ENCODE results near the gene SLAMF9. TPM values are rescaled to one million over a fixed set of nuclear protein-coding genes. Genes with fewer than 3 reads are reported as not detected.

Gene SLAMF9
- total RNA-seq, result 0.28 and 0.46 TPM in 2 replicates

DNA sequence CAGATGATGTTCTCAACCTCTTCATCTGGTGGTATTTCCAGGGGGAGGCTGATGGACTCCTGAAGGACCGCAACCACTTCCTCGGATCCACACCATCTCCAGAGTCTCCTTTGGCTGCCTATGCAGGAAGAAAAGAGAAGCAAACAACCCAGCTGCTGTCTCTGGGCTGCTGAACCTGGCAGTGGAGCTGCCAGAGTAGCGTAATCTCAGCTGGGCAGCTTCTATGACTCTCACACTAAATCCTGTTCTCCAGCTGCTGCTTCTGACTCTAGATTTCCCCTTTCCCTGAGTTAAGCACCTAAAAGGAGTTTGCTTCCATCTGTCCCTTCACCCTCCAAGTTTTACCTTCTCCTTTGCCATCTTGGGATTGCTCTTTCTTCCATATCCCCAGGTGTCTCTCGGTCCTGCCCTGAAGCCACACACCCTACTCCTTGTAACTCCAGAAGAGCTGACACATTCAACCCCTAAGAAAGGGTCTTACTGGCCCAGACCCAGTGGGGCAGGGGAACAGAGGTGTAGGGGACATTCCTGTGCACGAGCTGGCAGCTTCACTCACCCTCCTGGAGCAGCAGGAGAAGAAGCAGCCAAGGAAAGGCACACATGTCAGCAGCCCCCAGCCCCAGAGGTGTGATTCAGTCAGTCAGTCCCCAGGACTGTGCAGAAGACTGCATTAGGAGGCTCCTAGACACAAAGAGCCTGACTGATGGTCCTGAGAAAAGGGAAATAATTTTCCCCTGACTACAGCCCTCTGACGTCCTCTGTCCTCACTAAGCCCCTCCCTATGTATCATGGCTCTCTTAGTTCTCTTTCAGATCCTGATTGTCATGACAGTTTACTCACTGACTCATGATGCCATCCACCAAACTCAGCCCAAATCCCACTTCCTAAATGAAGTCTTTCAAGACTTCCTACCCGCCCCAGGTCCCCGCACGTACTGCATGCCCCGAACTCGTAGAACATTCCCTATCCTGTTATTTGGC, at the start of gene SLAMF9:
TSS of gene SLAMF9 (minus strand) at position 702 of the 980 bp plus-strand sequence. CDS start at position 602, 100 bp downstream.

DNA sequence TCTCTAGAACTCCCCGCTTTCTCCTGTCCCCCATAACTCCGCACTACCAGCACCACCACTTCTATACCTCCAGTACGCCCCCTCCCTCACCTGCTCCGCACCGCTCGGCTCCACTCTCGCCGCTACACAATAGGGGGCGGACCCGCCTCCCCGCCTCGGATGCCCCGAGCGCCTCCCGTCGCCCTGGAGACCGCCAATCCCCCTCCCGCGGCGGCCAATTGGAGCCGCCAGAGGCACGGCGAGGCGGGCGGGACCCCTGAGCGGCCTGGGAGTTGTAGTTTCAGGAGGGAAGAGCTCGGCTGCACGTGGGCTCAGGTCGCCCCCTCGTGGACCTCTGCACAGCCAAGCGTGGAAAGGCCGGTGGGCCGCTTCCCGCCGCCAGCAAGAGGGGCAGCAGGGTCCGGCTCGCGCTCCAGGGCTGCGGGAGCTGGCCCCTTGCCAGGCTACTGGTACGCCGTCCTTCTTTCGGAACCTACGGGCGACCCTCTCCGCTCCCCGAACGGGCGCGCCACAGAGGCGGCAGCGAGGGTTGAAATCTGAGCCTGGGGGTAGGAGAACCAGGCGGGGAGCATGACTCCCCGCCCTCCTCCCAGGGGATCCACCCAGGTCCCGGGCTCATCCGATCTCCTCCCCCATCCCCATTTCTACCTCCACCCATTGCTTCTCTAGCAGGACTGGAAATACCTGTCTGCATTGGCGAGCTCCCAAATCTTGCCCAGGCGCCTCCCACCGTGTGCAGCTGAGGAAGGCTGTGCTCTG, 8.4 kb downstream of the SLAMF9 start, which contains the start of gene IGSF9:
TSS of gene IGSF9 (minus strand) at position 131 of the 759 bp plus-strand sequence. CDS start 2,159 bp downstream, outside the sequence.

DNA sequence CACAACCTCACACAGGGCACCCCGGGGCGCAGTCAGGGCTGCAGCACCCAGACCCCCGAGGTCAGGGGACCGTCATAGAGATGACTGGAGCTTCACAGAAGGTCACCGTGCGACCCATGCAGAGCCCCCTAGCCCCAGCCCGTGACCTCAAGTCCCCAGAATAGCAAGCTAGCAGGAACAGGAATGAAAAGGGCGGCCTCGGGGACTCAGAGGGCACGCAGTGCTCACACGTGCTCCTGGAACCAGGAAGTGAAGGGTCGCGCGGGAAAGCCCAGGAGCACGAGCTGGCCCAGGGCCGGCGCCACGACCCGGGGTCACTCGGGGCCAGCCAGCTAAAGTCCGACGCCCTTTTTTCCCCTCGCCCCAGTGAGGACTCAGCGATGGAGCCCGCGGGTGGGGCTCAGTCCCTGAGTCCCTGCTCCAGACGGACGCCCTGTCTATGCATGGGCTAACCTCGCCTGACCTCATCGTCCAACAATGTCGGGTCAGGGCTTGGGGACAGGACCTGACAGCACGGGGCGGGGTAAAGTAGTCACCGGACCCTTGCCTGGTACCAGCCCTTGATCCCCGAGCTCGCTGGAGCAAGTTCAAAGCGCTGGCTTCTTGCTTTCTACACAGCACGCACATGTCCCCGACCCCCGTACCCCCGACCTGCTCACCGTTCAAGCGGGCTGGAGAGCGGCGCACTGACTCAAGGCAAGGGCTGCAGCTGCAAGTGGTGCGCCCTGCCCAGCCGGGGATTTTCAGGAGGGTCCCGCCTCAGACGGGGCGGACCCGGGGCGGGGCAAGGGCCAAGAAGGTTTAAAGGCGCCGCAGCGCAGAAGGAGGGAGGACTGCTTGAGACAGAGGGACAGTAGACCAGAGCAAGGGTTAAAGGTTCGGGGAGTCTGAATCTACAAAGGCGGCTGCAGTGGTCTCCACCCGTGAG, 29.0 kb downstream of the SLAMF9 start, which contains the start of gene TAGLN2:
TSS of gene TAGLN2 (minus strand) at position 717 of the 928 bp plus-strand sequence. CDS start 4,998 bp downstream, outside the sequence.

Other genes with a start within 250 kb of the SLAMF9 start
- gene CRP, start 239.6 kb downstream of the SLAMF9 start, total RNA-seq, result not detected in 2 replicates
- gene DUSP23, start 173.3 kb downstream of the SLAMF9 start, total RNA-seq, result 10.5 and 12.0 TPM in 2 replicates
- not detected in 2 replicates for gene FCRL6, start 151.9 kb downstream of the SLAMF9 start, total RNA-seq
- not detected in 2 replicates for gene SLAMF8, start 127.4 kb downstream of the SLAMF9 start, total RNA-seq
- not detected in 2 replicates for gene VSIG8, start 91.6 kb downstream of the SLAMF9 start, total RNA-seq
- gene CFAP45, start 54.1 kb downstream of the SLAMF9 start, total RNA-seq, result 0.46 and 0.85 TPM in 2 replicates
- gene TAGLN2, start 28.7 kb downstream of the SLAMF9 start, total RNA-seq, result 134 and 204 TPM in 2 replicates
- under 0.01 TPM in 1 of 2 replicates, not detected in the other for gene IGSF9, start 8.6 kb downstream of the SLAMF9 start, total RNA-seq
- 3.3 and 3.7 TPM in 2 replicates for gene PIGM, start 77.8 kb upstream of the SLAMF9 start, total RNA-seq
- under 0.01 TPM in 1 of 2 replicates, not detected in the other for gene KCNJ10, start 115.9 kb upstream of the SLAMF9 start, total RNA-seq
- under 0.01 TPM in 2 replicates for gene KCNJ9, start 127.3 kb upstream of the SLAMF9 start, total RNA-seq
- 23.2 and 32.3 TPM in 2 replicates for gene IGSF8, start 144.4 kb upstream of the SLAMF9 start, total RNA-seq
- gene ATP1A2, start 161.5 kb upstream of the SLAMF9 start, total RNA-seq, result 0.65 and 4.1 TPM in 2 replicates
- not detected in 2 replicates for gene ATP1A4, start 197.4 kb upstream of the SLAMF9 start, total RNA-seq
- not detected in 2 replicates for gene CASQ1, start 236.3 kb upstream of the SLAMF9 start, total RNA-seq

Measured in smooth muscle cell of bladder (primary cell).